Dendritic cell treated with granulocyte-macrophage colony-stimulating factor and Interleukin-4, amounts not matched to agents 40 ng/mL and 50 ng/mL, for 4 days (primary cell): ENCODE measurements around the gene SPDYE3.
"Not testable (repeated sequence)": the region's sequence is repeated elsewhere in the genome, so short reads cannot be mapped to it uniquely, and the experiment has no call there.

Experiments used
- H3K27ac Mint-ChIP-seq: one replicate; pipeline ENCODE4 v1.8.0; 2022; ENCODE audit warnings: mild to moderate bottlenecking, mixed read lengths
- H3K27me3 Mint-ChIP-seq: one replicate; pipeline ENCODE4 v1.8.0; 2022; ENCODE audit warnings: mild to moderate bottlenecking, mixed read lengths
- H3K36me3 Mint-ChIP-seq: one replicate; pipeline ENCODE4 v1.8.0; 2022; ENCODE audit warnings: low read depth, mixed read lengths
- H3K4me1 Mint-ChIP-seq: one replicate; pipeline ENCODE4 v1.8.0; 2022; ENCODE audit warnings: low read depth, mixed read lengths
- H3K4me3 Mint-ChIP-seq: one replicate; pipeline ENCODE4 v1.8.0; 2022; ENCODE audit warnings: mild to moderate bottlenecking, moderate library complexity, mixed read lengths
- H3K9me3 Mint-ChIP-seq: one replicate; pipeline ENCODE4 v1.8.0; 2022; ENCODE audit warnings: mixed read lengths
- intact Hi-C: fragments of 100-400 bp; cut with micrococcal nuclease; formaldehyde crosslinking; loops from one replicate; pipeline ENCODE4 v1.15.0; 2022

SPDYE3 gene

GRCh38 chr7:100352984-100353684 is 45.6 kb downstream of the SPDYE3 start:
- intact Hi-C loops = no loop called here
- no peaks in the 10 kb centered on the region for H3K27me3 Mint-ChIP-seq
- H3K9me3 Mint-ChIP-seq = no peaks in the 10 kb centered on the region
- peaks cover 25% of the 10 kb centered on the region for H3K4me1 Mint-ChIP-seq
- H3K27ac Mint-ChIP-seq = peak overlapping the region; percentile 2
- H3K36me3 Mint-ChIP-seq = peaks cover 100% of the 10 kb centered on the region
- H3K4me3 Mint-ChIP-seq = no peak overlapping the region

- H3K4me1 Mint-ChIP-seq = peaks cover 32% of the 10 kb centered on the region
- H3K36me3 Mint-ChIP-seq = peaks cover 100% of the 10 kb centered on the region
- H3K9me3 Mint-ChIP-seq = no peaks in the 10 kb centered on the region
- H3K4me3 Mint-ChIP-seq = no peak overlapping the region
- H3K27ac Mint-ChIP-seq = peak overlapping the region; percentile 2
- no peaks in the 10 kb centered on the region for H3K27me3 Mint-ChIP-seq
- intact Hi-C loops = no loop called here
Measured at GRCh38 chr7:100353685-100354330, 46.3 kb downstream of the SPDYE3 start.

DNA sequence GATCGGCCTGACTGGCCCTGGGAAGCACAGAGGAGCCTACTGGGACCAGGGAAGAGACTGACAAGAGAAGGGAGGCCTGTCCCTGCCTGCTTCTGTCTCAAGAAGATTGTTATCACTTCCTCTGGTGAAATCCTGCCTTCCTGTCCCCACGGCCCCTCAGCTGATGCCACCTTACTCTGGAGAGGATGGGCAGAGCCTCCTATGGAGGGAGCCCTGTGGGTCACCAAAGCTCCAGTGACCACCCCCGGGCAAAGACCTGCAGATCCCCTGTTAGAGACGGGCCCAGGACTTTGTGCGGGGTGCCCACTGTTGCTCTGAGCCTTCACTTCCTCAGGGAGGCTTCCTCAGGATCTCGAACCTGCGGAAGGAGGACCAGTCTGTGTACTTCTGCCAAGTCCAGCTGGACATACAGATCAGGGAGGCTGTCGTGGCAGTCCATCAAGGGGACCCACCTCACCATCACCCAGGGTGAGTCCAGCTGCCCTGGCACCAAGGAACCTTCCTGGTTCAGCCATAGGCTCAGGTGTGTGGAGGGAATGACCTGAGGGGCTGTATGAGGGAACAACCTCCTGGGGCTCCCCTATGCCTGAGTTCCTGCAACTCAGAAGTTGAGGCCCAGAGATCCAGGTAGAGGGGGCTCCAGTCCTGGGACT is 49.0 kb downstream of the SPDYE3 start:
- Mint-ChIP-seq H3K36me3 (peaks cover 100% of the 10 kb centered on the region), H3K4me3 (no peak overlapping the region), H3K4me1 (peaks cover 40% of the 10 kb centered on the region), H3K27ac (peak overlapping the region; percentile 61), H3K9me3 (no peaks in the 10 kb centered on the region), H3K27me3 (no peaks in the 10 kb centered on the region)
- intact Hi-C loops = no loop called here

DNA sequence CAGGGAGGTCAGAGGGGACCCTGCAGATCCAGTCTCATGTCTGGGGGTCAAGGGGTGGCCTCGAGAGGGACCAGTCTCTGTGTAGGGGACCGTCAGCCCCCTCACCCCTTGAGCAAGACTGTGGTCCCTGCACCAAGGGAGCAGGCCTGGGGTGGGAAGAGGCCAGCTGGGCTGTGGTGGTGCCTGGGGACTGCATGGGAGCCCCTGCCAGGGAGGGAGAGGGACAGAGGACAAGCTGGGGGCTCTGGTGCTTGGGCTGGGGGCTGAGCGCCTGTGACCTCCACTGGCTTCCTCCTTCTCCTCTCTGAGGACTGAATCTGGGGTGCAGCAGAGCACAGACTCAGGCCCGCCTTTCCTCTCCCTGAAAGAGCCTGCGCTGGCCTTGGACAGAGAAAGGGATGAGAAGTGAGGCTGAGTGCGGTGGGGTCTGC is 49.6 kb downstream of the SPDYE3 start:
- Mint-ChIP-seq H3K4me1 (peaks cover 40% of the 10 kb centered on the region), H3K27me3 (no peaks in the 10 kb centered on the region), H3K9me3 (no peaks in the 10 kb centered on the region), H3K36me3 (peaks cover 100% of the 10 kb centered on the region), H3K4me3 (no peak overlapping the region), H3K27ac (peak overlapping the region; percentile 61)
- intact Hi-C loops = no loop called here

DNA sequence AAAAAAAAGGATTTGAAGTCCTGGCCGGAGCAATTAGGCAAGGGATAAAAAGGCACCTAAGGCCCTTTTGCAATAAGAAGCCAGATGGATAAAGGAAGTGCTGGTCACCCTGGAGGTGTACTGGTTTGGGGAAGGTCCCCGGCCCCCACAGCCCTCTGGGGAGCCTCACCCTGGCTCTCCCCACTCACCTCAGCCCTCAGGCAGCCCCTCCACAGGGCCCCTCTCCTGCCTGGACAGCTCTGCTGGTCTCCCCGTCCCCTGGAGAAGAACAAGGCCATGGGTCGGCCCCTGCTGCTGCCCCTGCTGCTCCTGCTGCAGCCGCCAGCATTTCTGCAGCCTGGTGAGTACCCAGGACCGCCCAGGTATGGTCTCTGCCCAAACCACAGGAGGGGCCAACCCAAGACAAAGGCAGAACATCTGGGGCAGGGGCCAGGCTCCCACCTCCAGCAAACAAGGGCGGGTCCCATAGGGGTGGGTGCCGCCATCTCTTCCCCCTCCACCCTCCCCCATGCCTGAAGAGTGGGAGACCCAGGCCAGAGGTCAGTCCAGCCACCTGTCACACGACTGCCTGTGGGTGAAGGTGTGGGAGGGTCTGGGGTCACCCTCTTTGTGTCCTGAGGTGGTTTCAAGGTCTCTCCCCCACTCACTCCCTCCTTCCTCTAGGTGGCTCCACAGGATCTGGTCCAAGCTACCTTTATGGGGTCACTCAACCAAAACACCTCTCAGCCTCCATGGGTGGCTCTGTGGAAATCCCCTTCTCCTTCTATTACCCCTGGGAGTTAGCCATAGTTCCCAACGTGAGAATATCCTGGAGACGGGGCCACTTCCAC is 50.7 kb downstream of the SPDYE3 start, which contains the start of gene PILRB:
PILRB (plus strand) TSS at position 91 of the 830 bp plus-strand sequence; CDS start at position 277, 186 bp downstream.
- Mint-ChIP-seq H3K36me3 (peaks cover 100% of the 10 kb centered on the region), H3K4me1 (peaks cover 37% of the 10 kb centered on the region), H3K4me3 (no peak within 1 kb of the TSS), H3K27me3 (no peaks in the 10 kb centered on the region), H3K9me3 (no peaks in the 10 kb centered on the region), H3K27ac (peak within 1 kb of the TSS; percentile 61)
- intact Hi-C loops = no loop called here

DNA sequence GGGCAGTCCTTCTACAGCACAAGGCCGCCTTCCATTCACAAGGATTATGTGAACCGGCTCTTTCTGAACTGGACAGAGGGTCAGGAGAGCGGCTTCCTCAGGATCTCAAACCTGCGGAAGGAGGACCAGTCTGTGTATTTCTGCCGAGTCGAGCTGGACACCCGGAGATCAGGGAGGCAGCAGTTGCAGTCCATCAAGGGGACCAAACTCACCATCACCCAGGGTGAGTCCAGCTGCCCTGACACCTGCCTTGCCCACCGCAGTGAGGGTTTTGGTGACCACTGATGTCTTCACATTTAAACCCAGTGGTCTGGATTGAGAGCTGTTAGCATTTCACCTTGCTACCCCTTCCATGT is 51.3 kb downstream of the SPDYE3 start:
- Mint-ChIP-seq H3K4me1 (peaks cover 40% of the 10 kb centered on the region), H3K4me3 (no peak overlapping the region), H3K36me3 (peaks cover 100% of the 10 kb centered on the region), H3K27me3 (no peaks in the 10 kb centered on the region), H3K27ac (peak overlapping the region; percentile 14), H3K9me3 (no peaks in the 10 kb centered on the region)
- intact Hi-C loops = no loop called here

DNA sequence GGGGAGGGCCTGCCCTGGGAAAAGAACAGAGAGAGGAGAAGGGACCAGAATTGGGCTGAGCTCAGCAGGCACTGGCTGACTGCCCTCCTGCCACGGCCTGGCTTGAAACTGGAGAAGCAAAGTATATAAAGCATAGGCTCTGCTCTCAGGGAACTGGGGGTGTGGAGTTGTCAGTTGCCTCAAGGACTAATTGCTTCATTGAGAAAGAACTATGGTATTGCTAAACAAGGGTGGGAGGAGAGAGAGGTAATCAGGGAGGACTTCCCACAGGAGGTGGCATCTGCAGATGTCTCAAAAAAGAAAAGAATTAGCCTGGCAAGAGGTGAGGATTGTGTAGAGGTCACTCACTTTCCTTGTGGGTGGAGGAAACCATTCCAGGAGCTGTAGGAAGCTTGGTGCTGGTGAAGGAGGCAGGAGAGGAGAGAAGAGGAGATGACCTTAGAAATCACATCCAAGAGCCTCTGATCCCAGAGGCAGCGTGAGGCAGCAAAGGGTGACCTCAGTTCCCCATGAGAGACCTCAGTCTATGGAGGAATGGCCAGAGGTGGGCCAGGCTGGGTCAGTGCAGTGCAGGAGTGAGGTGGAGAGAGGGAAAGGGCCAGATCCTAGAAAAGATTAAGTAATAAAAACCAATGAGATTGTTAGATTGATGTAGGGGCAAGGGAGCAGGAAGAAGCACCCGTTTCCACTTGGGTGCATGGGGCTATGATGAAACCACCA is 52.8 kb downstream of the SPDYE3 start:
- no peaks in the 10 kb centered on the region for H3K9me3 Mint-ChIP-seq
- intact Hi-C loops = loop anchor here (5.0 kb wide), 1 partner anchor 47 kb away; no protein-coding TSS in a partner anchor
- no peaks in the 10 kb centered on the region for H3K27me3 Mint-ChIP-seq
- peaks cover 48% of the 10 kb centered on the region for H3K4me1 Mint-ChIP-seq
- H3K27ac Mint-ChIP-seq = no peak overlapping the region
- peaks cover 91% of the 10 kb centered on the region for H3K36me3 Mint-ChIP-seq
- H3K4me3 Mint-ChIP-seq = no peak overlapping the region

- H3K36me3 Mint-ChIP-seq = peaks cover 78% of the 10 kb centered on the region
- H3K27ac Mint-ChIP-seq = no peak overlapping the region
- no peaks in the 10 kb centered on the region for H3K27me3 Mint-ChIP-seq
- no peaks in the 10 kb centered on the region for H3K9me3 Mint-ChIP-seq
- intact Hi-C loops = loop anchor here (5.0 kb wide), 1 partner anchor 44 kb away; no protein-coding TSS in a partner anchor
- no peak overlapping the region for H3K4me3 Mint-ChIP-seq
- peaks cover 62% of the 10 kb centered on the region for H3K4me1 Mint-ChIP-seq
Measured at GRCh38 chr7:100363098-100363497, 55.6 kb downstream of the SPDYE3 start.

DNA sequence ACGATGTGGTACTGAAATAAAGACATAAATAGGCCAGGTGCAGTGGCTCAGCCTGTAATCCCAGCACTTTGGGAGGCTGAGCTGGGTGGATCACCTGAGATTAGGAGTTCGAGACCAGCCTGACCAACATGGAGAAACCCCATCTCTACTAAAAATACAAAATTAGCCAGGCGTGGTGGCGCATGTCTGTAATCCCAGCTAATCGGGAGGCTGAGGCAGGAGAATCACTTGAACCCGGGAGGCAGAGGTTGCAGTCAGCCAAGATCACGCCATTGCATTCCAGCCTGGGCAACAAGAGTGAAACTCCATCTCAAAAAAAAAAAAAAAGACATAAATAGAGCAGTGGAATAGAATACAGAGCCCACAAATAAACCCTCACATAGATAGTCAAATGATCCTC is 56.3 kb downstream of the SPDYE3 start:
- Mint-ChIP-seq H3K36me3 (peaks cover 71% of the 10 kb centered on the region), H3K4me1 (peaks cover 62% of the 10 kb centered on the region), H3K27ac (peak overlapping the region; percentile 88)
- intact Hi-C loops = loop anchor here (5.0 kb wide), 1 partner anchor 44 kb away; no protein-coding TSS in a partner anchor
- not testable (repeated sequence) for H3K9me3 Mint-ChIP-seq, H3K4me3 Mint-ChIP-seq, H3K27me3 Mint-ChIP-seq

DNA sequence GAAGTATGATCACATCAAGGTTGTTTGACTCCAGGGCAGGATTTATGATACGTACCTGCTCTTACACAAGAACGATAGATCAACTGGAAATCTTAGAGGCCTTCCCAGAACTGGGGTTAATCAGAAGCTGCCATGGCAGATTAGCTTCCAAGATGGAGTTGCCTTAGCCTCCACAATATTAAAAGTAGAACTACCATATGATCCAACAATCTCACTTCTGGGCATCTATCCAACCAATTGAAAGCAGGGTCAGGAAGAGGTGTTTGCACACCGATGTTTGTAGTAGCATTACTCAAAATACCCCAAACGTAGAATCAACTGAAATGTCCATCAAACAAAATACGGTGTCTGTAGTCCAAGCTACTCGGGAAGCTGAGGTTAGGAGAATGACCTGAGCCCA is 57.0 kb downstream of the SPDYE3 start:
- no peak overlapping the region for H3K4me3 Mint-ChIP-seq
- no peaks in the 10 kb centered on the region for H3K9me3 Mint-ChIP-seq
- H3K27me3 Mint-ChIP-seq = no peaks in the 10 kb centered on the region
- intact Hi-C loops = loop anchor here (5.0 kb wide), 1 partner anchor 43 kb away; no protein-coding TSS in a partner anchor
- H3K4me1 Mint-ChIP-seq = peaks cover 62% of the 10 kb centered on the region
- H3K27ac Mint-ChIP-seq = peak overlapping the region; percentile 88
- H3K36me3 Mint-ChIP-seq = peaks cover 64% of the 10 kb centered on the region

DNA sequence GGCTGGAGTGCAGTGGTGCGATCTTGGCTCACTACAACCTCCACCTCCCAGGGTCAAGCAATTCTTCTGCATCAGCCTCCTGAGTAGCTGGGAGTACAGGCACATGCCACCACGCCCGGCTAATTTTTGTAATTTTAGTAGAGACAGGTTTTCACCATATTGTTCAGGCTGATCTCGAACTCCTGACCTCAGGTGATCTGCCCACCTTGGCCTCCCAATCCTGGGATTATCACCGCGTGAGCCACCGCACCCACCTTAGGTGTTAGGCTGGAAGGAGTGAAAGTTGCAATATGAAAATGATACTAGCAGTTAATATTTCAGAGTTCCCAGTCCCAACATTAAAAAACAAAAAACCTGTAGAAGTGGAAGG is 58.5 kb downstream of the SPDYE3 start:
- H3K9me3 Mint-ChIP-seq, intact Hi-C loops, H3K27me3 Mint-ChIP-seq, H3K4me3 Mint-ChIP-seq: not testable (repeated sequence)
- Mint-ChIP-seq H3K4me1 (peaks cover 76% of the 10 kb centered on the region), H3K27ac (peak overlapping the region; percentile 88), H3K36me3 (peaks cover 49% of the 10 kb centered on the region)

DNA sequence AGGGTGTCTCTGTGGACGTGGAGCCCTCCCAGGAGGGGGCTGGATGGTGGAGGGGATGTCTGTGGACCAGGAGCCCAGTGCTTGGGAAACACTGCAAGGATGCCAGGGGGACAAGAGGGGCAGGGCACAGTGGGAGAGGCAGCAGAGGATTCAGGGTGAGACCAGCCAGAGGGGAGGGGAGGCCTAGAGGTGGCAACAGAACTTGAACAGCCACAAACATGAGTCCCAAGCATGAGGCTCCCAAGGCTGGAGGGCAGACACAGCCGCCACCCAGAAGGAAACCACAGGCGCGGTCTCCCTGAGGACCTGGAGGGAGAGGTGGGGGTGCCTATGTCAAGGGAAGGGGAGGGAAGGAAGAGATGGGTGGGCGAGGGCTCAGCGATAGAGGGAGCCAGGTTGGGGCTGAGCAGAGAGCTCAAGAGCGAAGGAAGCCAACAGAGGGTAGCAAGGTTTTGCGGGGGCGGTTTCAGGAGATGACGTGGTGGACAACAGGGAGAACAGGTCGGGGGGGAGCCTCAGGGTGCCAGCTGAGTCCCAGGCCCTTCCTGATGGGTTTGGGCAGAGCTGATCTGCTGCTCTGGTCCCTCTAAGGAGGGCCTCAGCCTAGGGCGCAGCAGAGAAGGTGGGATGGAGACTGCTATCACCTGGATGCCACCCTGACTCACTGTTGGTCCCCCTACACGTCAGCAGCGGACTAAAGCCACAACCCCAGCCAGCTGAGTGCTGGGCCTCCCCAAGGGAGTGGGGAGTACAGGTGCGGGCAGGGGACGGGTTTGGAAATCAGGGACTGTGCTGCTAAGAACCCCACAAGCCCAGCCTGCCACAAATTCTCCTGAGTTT is 59.1 kb downstream of the SPDYE3 start:
- Mint-ChIP-seq H3K27me3 (no peaks in the 10 kb centered on the region), H3K27ac (peak overlapping the region; percentile 88), H3K4me1 (peaks cover 83% of the 10 kb centered on the region), H3K9me3 (no peaks in the 10 kb centered on the region), H3K4me3 (peak overlapping the region; percentile 41), H3K36me3 (peaks cover 43% of the 10 kb centered on the region)
- intact Hi-C loops = no loop called here
